ENCODE measurements around the gene RUVBL1.

Gene RUVBL1

GRCh38 chr3:128152419-128153155 lies 29.0 kb upstream of the RUVBL1 start:
- H3K9ac ChIP-seq (ENCODE audit: low read length) = peak overlapping the region; percentile 82; the same call in 1 of the 2 replicates
- H3K27ac ChIP-seq (ENCODE audit: low read length) = peak overlapping the region; percentile 71; the same call in 1 of the 2 replicates
- H3K9me3 ChIP-seq (replicated peaks; ENCODE audit: insufficient read depth, low read length) = no peaks in the 10 kb centered on the region
- no peaks in the 10 kb centered on the region for H3K36me3 ChIP-seq (replicated peaks; ENCODE audit: insufficient read depth, low read length)
- peak; percentile 79 for DNase-seq
- peak overlapping the region; percentile 84 for H3K4me3 ChIP-seq (ENCODE audit: low read length)
- peak overlapping the region; percentile 55; the same call in 1 of the 2 replicates for H3K4me2 ChIP-seq (ENCODE audit: low read depth, low read length)
- H3F3A ChIP-seq (ENCODE audit: insufficient read depth, low read length) = peaks cover 12% of the 10 kb centered on the region
- H4K20me1 ChIP-seq (ENCODE audit: insufficient read depth, low read length) = no peaks in the 10 kb centered on the region
- TF ChIP-seq CTCF (IDR thresholded peaks at IDR 0.05; ENCODE audit: low read length) (no peak), EZH2phosphoT487 (IDR thresholded peaks at IDR 0.05; ENCODE audit: low read length) (no peak), EZH2 (optimal IDR thresholded peaks at IDR 0.05; ENCODE audit: low read depth, low read length) (no peak)
- H3K27me3 ChIP-seq (replicated peaks; ENCODE audit: insufficient read depth, low read length) = no peaks in the 10 kb centered on the region
- peaks cover 21% of the 10 kb centered on the region for H3K79me2 ChIP-seq (ENCODE audit: low read length)
- H2AFZ ChIP-seq (ENCODE audit: low read length) = peak overlapping the region; percentile 78
- H3K4me1 ChIP-seq (ENCODE audit: low read length) = no peaks in the 10 kb centered on the region
- no peaks in the 10 kb centered on the region for H3K9me2 ChIP-seq (replicated peaks; ENCODE audit: insufficient read depth, low read length)

GRCh38 chr3:128151758-128152274 lies 28.2 kb upstream of the RUVBL1 start:
- Histone ChIP-seq H3K27ac (ENCODE audit: low read length) (no peak overlapping the region), H3F3A (ENCODE audit: insufficient read depth, low read length) (peaks cover 12% of the 10 kb centered on the region), H3K9me2 (replicated peaks; ENCODE audit: insufficient read depth, low read length) (no peaks in the 10 kb centered on the region), H3K9me3 (replicated peaks; ENCODE audit: insufficient read depth, low read length) (no peaks in the 10 kb centered on the region), H3K79me2 (ENCODE audit: low read length) (peaks cover 21% of the 10 kb centered on the region), H3K4me2 (ENCODE audit: low read depth, low read length) (no peak overlapping the region), H4K20me1 (ENCODE audit: insufficient read depth, low read length) (no peaks in the 10 kb centered on the region), H3K4me1 (ENCODE audit: low read length) (no peaks in the 10 kb centered on the region), H3K27me3 (replicated peaks; ENCODE audit: insufficient read depth, low read length) (no peaks in the 10 kb centered on the region), H3K36me3 (replicated peaks; ENCODE audit: insufficient read depth, low read length) (no peaks in the 10 kb centered on the region), H3K9ac (ENCODE audit: low read length) (no peak overlapping the region), H2AFZ (ENCODE audit: low read length) (no peak overlapping the region), H3K4me3 (ENCODE audit: low read length) (no peak overlapping the region)
- no peak for DNase-seq
- TF ChIP-seq CTCF (IDR thresholded peaks at IDR 0.05; ENCODE audit: low read length) (no peak), EZH2phosphoT487 (IDR thresholded peaks at IDR 0.05; ENCODE audit: low read length) (no peak), EZH2 (optimal IDR thresholded peaks at IDR 0.05; ENCODE audit: low read depth, low read length) (no peak)

- TF ChIP-seq EZH2phosphoT487 (IDR thresholded peaks at IDR 0.05; ENCODE audit: low read length) = no peak
- TF ChIP-seq CTCF (IDR thresholded peaks at IDR 0.05; ENCODE audit: low read length) = no peak
- no peak overlapping the region for H3K9ac ChIP-seq (ENCODE audit: low read length)
- no peak overlapping the region for H3K4me3 ChIP-seq (ENCODE audit: low read length)
- H3F3A ChIP-seq (ENCODE audit: insufficient read depth, low read length) = peaks cover 12% of the 10 kb centered on the region
- H3K4me1 ChIP-seq (ENCODE audit: low read length) = no peaks in the 10 kb centered on the region
- no peak for DNase-seq
- no peaks in the 10 kb centered on the region for H3K36me3 ChIP-seq (replicated peaks; ENCODE audit: insufficient read depth, low read length)
- no peaks in the 10 kb centered on the region for H4K20me1 ChIP-seq (ENCODE audit: insufficient read depth, low read length)
- H3K4me2 ChIP-seq (ENCODE audit: low read depth, low read length) = no peak overlapping the region
- peaks cover 9% of the 10 kb centered on the region for H3K79me2 ChIP-seq (ENCODE audit: low read length)
- H3K27ac ChIP-seq (ENCODE audit: low read length) = no peak overlapping the region
- no peaks in the 10 kb centered on the region for H3K9me3 ChIP-seq (replicated peaks; ENCODE audit: insufficient read depth, low read length)
- H3K9me2 ChIP-seq (replicated peaks; ENCODE audit: insufficient read depth, low read length) = no peaks in the 10 kb centered on the region
- H2AFZ ChIP-seq (ENCODE audit: low read length) = no peak overlapping the region
- H3K27me3 ChIP-seq (replicated peaks; ENCODE audit: insufficient read depth, low read length) = no peaks in the 10 kb centered on the region
Observed at GRCh38 chr3:128149650-128150049, 26.0 kb upstream of the RUVBL1 start.

All from MM.1S (cell line).